Hippocampal formation (tissue), 2 donors: ENCODE data around the gene BORCS8.
"Not testable (repeated sequence)": the region's sequence is repeated elsewhere in the genome, so short reads cannot be mapped to it uniquely, and the experiment has no call there.

Experiments used
- DNase-seq, 2 donors: peaks; one replicate each; lab custom pipeline; 2025; lab: John Stamatoyannopoulos, UW

The BORCS8 gene

DNA sequence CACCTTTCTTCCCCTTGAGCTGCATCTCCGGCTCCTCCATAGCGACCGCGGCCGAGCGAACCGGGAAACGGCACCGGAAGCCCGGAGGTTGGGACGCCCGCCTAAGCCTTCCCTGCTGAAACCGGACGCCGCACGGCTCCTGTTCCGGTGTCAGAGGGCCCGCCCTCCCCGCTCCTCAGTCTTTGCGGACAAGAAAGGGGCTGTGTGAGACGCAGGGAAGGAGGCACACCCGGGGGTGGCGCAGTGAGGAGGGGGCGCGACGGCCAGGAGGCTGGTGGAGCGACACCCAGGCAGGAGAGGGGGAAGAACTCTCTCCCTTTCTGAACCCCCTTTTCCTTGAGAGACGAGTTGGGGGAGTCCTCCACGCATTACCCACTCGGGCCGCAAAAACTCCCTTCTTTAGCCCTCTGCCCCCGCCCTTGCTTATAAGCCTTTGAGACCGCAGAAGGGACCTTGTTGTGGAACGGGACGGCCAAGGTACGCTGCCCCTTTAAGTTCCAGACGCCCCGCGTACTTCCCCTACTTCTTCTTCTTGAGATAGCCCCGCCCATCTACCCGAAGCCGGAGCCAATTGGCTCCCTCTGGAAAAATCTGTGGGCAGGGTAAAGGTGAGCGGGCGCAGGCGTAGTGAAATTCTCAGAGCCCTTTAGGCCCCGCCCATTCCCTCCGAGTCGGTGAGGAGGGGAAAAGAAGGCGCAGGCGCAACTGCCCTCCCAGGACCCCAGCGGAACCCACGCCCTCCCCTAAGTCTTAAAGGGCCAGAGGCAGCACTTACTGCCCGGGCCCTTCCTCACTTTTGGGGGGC is at the start of gene BORCS8, which contains the start of gene RFXANK:
TSS of gene BORCS8 (minus strand) at position 75 of the 805 bp plus-strand sequence. CDS start at position 40, 35 bp downstream.
TSS of gene RFXANK (plus strand) at position 181 of the 805 bp plus-strand sequence. CDS start 1,689 bp downstream, outside the sequence.
- DNase-seq: peak; percentile 97 to 99

DNA sequence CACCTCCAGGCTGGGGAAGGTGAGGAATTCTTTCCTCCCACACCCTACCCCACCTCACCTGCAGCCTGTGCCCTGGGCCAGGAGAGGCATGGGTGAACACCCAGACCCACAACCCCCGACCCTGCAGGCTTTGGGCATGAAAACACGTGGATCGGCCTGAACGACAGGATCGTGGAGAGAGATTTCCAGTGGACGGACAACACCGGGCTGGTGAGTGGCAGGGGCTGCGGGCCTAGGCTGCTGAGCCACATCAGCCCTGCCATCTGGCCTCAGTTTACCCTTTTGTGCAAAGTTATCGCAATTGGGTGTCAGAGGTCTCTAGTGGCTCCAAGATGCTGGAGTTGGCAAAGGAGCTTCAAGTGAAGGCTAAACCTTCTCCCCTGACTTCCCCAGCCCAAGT is 48.5 kb upstream of the BORCS8 start:
- DNase-seq: no peak

DNA sequence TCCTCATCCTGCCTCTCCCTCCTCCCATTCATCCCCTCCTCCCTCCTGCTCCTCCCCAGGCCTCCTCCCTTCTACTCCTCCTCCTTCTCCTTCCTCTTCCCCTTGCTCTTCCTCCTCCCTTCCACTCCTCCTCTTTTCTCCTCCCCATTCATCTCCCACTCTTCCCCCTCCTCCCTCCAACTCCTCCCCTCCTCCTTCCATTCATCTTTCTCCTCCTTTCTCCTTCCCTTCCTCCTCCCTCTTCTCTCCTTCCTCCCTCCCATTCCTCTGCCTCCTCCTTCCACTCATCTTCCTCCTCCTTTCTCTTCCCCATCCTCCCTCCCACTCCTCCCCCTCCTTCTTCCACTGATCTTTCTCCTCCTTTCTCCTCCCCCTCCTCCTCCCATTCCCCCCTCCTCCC is 47.7 kb upstream of the BORCS8 start:
- DNase-seq: no peak

DNA sequence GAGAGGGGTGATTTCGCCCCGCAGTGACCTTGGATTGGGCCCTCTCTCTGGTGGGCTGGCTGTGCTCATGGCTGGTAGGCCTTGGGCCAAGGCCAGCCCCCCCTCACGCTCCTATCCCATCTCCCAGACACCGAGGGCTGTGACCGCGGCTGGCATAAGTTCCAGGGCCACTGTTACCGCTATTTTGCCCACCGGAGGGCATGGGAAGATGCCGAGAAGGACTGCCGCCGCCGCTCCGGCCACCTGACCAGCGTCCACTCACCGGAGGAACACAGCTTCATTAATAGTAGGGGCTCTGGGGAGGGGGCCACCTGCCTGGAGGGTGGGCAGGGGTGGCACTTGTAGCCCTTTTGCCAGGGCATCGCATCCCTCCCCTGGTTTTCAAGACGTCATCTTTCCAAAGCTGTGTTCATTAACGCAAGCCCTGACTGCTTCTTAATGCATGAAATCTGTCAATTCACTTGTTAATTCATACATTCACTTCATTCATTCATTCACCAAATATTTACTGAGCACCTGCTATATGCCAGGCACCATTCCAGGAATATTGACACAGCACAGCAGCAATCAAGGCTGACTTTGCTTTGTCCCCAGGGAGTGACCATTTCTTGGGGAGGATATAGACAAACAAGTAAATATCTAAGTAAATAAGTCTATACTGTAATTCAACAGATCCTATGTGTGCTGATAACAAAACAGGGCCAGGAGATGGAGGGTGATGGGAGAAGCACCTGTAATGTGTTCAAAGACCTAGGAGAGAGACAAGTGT is 46.4 kb upstream of the BORCS8 start:
- DNase-seq: no peak

DNA sequence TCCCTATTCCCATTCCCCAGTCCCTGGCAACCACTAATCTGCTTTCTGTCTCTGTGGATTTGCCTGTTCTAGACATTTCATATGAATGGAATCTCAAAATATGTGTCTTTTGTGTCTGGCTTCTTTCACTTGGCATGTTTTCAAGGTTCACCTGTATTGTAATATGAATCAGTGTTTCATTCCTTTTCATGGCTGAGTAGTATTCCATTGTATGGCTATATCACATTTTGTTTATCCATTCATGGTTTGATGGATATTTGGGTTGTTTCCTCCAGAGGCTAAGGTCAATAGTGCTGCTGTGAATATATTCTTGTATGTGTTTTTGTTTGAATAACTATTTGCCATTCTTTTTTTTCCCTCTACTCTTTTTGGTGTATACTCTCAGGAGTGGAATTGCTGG is 44.2 kb upstream of the BORCS8 start:
- DNase-seq: no peak

DNA sequence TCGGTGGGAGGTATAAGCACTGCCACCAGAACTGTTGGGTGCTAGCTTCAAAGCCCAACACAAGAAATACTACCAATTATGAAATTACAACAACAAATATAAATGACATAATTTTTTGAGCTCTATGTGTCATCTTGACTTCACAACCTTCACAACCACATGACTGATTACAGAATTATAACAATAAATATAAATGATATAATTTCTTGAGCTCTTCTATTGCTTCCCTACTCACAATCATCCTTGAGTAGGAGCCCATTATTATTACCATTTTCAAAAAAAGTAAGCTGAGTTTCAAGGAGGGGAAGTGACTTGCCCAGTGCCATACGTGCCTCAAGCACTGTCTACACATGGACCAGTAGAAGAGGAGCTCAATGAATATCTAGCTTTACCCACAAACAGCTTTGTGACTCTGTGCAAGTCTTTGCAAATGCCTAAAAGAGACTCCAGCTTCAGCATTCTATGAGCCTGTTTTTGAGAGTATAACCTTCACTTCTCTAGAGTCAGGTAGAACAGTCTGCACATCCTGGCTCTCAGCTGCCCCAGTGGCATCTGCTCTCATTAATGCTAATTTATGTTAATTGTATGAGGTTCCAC is 42.4 kb upstream of the BORCS8 start:
- DNase-seq: no peak

DNA sequence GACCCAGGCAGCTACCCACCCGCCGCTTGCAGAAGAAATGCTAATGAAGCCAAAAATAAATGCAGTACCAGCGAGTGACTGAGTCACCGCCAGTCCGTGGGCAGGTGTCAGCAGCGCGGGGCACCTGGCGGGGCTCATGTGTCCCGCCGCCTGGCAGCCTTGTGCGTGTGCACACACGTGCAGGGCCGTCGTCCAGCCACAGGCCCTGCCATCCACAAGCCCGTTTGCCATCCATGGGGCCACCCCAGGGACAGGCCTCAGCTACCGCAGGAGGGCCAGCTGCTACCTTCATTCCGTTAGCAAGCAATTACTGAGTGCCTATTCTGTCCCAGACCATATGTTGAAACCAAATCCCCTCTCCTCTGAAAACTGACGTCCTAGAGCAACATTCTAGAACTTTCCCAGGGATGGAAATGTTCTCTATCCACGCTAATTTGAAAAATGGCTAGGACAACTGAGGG is 40.3 kb upstream of the BORCS8 start:
- no peak for DNase-seq

DNA sequence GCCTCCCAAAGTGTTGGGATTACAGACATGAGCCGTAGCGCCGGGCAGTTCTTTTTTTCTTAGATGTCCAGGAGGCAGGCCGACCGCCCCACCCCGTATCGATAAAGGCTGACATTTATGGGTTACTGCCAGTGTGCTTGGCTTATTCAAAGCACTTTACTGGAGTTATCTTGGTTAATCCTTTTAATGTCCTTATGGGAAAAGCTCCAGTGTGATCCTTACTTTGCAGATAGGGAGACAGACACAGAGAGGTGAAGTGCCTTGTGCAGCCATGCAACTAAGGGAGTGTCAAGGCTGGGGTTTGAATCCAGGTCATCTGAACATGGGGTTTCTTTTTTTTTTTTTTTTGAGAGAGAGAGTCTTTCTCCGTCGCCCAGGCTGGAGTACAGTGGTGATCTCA is 39.0 kb upstream of the BORCS8 start:
- no peak for DNase-seq

DNA sequence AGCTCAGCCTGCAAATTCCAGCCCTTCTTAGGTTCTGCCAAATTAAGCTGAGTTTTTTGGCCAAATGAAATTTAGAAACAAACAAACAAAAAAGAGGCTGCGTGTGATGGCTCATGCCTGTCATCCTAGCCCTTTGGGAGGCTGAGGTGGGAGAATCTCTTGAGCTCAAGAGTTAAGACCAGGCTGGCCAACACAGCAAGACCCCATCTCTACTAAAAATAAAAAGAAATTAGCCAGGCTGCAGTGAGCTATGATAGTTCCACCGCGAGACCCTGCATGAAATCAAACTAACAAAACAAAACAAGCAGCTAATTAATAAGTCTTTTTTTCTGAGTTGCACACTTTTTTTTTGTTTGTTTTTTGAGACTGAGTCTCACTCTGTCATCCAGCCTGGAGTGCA is 37.7 kb upstream of the BORCS8 start:
- DNase-seq: no peak

DNA sequence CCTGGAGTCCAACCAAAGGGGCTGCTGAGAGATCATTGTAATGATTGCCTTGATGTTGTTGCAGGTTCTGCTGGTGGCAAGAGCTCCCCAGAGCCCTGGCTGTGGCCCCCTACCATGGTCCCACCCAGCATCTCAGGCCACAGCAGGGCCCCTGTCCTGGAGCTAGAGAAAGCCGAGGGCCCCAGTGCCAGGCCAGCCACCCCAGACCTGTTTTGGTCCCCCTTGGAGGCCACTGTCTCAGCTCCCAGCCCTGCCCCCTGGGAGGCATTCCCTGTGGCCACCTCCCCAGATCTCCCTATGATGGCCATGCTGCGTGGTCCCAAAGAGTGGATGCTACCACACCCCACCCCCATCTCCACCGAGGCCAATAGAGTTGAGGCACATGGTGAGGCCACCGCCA is 35.3 kb upstream of the BORCS8 start:
- DNase-seq: no peak

DNA sequence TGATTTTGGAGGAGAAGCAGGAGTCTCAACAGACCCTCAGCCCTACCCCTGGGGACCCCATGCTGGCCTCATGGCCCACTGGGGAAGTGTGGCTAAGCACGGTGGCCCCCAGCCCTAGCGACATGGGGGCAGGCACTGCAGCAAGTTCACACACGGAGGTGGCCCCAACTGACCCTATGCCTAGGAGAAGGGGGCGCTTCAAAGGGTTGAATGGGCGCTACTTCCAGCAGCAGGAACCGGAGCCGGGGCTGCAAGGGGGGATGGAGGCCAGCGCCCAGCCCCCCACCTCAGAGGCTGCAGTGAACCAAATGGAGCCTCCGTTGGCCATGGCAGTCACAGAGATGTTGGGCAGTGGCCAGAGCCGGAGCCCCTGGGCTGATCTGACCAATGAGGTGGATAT is 34.7 kb upstream of the BORCS8 start:
- DNase-seq: no peak

DNA sequence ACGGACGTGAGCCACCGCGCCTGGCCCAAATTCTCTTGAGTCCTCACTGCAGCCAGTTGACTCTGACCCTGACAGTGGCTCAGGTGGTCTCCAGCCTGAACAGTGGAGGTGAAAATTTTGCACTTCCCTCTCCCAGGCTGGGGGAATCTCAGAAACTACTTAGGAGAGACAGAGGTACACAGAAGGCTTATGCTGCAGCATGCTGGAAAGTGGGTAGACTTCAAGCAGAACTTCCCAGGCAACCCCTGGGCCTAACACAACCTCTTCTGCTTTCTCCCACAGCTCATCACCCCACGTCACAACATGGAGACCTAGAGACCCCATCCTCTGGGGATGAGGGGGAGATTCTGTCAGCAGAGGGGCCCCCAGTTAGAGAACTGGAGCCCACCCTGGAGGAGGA is 34.3 kb upstream of the BORCS8 start:
- no peak for DNase-seq

DNA sequence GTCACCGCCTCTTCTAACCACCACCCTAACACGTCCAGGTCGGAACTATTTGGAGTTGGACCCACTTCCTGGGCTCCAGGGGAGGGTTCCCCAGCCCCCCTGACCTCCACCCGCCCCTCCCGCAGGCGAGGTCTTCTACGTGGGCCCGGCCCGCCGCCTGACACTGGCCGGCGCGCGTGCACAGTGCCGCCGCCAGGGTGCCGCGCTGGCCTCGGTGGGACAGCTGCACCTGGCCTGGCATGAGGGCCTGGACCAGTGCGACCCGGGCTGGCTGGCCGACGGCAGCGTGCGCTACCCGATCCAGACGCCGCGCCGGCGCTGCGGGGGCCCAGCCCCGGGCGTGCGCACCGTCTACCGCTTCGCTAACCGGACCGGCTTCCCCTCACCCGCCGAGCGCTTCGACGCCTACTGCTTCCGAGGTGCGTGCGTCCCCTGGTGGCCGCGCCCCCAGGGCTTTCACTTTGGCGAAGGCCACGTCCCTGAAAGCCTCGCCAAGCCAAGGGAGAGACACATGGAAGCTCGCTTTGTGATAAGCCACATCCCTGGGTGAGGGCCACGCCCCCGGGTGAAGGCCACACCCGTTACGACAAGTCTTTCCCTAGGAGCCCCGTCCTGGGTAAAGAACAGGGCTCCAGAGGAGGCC is 33.0 kb upstream of the BORCS8 start:
- DNase-seq: no peak

DNA sequence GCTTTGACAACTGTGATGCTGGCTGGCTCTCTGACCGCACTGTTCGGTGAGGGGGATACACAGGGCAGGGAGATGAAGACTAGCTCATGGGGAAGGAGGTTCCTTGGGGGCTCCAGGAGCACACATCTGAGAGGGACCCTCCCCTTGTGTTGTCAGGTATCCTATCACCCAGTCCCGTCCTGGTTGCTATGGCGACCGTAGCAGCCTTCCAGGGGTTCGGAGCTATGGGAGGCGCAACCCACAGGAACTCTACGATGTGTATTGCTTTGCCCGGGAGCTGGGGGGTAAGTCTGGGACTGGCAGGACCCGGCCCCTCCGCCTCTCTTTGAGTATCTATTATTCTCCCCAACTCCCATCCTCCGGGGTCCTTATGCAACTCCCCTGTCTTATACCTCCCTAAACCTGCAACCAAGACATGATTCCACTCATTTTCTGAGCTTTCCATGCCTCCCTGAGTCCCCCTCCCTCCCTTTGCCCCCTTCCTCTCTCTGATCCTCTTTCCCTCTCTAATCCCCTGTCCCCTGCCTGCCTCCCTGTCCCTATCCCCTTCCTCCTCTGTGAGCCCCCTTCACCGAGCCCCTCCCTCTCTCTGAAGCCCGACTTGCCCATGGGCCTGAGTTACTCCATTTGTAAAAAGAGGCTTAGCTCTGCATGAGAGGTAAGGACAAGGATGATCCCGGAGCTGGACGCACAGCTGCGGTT is 32.3 kb upstream of the BORCS8 start:
- DNase-seq: no peak

DNA sequence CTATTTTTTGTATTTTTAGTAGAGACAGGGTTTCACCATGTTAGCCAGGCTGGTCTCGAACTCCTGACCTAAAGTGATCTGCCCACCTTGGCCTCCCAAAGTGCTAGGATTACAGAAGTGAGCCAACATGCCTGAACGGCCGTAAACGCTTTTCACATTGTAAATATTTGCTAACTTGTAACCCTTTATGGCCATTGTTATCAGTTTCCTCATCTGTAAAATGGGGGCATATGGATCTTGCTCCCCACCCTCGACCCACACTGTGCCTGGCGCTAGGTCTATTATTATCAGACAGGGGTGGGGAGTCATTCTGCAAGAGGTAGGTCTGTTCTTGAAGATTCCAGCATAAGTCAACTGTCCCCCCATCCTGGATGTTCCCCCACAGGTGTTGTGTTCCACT is 31.7 kb upstream of the BORCS8 start:
- DNase-seq: no peak

DNA sequence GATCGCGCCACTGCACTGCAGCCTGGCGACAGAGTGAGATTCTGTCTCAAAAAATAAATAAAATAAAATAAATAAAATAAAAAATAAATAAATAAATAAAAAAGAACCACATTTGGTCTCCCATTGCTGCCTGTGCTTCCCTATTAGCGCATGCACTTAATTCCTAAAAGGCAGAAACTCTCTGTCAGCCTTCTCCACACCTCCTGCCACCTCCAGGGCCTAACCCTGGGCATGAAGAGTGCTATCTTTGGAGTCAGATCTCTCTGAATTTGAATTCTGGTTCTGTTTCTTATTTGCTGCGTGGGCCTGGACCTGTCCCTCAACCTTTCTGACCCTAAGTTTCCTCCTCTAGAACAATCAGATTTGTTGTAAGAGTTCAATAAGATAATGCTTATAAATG is 31.1 kb upstream of the BORCS8 start:
- DNase-seq: no peak

DNA sequence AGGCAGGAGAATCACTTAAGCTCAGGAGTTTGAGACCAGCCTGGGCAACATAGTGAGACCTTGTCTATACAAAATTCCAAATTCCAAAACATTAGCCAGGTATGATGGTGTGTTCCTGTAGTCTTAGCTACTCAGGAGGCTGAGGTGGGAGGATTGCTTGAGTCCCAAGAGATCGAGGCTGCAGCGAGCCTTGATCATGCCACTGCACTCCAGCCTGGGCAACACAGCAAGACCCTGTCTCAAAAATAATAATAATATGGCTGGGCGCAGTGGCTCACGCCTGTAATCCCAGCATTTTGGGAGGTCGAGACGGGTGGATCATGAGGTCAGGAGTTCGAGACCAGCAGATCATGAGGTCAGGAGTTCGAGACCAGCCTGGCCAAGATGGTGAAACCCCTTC is 29.0 kb upstream of the BORCS8 start:
- not testable (repeated sequence) for DNase-seq

DNA sequence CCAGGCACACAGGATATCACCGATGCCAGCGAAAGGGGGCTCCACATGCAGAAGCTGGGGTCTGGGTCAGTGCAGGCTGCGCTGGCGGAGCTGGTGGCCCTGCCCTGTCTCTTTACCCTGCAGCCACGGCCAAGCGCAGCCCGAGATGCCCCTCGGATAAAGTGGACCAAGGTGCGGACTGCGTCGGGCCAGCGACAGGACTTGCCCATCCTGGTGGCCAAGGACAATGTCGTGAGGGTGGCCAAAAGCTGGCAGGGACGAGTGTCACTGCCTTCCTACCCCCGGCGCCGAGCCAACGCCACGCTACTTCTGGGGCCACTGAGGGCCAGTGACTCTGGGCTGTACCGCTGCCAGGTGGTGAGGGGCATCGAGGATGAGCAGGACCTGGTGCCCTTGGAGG is 27.0 kb upstream of the BORCS8 start:
- no peak for DNase-seq

DNA sequence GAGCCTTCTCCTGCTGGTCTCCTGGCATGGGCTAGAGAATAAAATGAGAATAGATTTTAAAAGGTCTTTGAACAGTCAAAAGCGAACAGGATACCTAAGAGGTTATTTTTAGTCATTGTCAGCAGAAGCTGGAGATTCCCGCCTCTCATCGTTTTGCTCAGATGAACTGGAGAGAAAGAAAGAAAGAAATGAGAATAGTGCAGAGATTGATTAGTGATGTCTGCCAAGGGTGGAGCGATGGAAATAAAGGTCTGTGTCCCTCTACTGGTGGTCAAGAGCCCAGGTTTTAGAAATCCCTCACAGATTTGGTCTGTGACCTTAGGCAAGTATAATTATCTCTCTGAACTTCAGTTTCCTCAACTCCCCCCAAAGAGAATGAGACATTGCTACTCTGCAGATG is 25.1 kb upstream of the BORCS8 start:
- DNase-seq: no peak

DNA sequence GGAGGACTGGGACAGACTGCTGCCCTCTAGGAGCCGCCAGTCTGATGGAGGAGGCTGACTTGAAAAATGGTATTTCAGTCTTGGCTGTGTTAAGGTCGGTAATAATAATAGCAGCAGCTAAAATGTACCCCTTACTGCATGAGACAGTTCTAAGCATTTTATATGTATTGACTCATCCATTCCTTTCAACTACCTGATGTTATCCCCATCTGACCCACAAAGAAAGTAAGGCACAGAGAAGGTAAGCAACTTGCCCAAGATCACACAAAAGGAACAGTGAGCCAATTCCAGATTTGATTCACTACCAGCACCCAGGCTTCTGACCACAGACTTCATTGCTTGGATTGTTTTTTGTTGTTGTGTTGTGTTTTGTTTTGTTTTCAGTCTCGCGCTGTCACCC is 23.8 kb upstream of the BORCS8 start:
- no peak for DNase-seq

DNA sequence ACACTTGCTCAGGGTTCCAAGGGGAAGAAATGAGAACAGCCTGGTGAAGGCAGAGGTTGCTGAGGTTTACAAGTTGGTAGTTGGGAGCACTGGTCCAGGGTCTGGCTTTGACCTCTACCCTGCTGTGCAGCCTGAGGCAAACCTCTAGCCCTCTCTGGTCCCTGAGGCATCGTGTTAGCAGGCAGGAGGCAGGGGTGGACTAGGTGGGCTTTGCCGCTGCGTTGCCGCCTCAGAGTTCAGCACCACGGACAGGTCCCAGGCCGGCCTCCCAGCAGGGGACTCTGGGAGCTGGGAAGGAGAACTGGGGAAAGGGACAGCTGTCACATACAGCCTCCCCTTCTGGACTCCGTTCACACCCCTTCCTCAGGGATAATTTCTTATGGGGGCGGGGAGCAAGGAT is 22.9 kb upstream of the BORCS8 start:
- DNase-seq: no peak

DNA sequence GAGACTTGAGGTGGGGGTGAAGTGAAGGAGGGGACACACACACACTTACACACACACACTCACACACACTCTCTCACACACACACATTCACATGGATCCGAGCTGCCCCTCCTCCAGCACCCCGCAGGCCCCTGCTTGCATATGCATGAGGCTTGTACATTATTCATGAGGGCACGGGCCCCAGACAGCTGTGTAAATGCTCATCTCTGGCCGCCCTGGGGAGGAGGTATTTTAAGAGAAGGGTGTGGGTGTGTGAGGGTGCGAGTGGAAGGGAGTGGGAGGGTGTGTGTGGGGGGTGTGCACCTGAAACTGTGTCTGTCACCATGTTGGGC is 22.2 kb upstream of the BORCS8 start:
- no peak for DNase-seq
